SK-N-SH (cell line): ENCODE results near the gene C11orf42. TPM values are rescaled to one million over a fixed set of nuclear protein-coding genes. Genes with fewer than 3 reads are reported as not detected.

Experiments used
- CTCF ChIA-PET: fragments of 300-600, 350-600 bp; formaldehyde crosslinking; extraction: SDS; loops from one replicate; lab custom pipeline; 2021; lab: Yijun Ruan, JAX
- POLR2A ChIA-PET: fragments of 350-600 bp; sonication (Branson Sonifier 250); formaldehyde crosslinking; extraction: SDS; loops from one replicate; lab custom pipeline; 2020; ENCODE audit warnings: antibody characterized with exemption, inconsistent platforms; lab: Yijun Ruan, JAX
- DNase-seq: peaks from one replicate; pipeline ENCODE4 v3.0.0; 2012
- H2AFZ ChIP-seq: fragments of 200-600 bp; sonication (generic); 2 replicates; pipeline ENCODE4 v1.8.1; 2016; ENCODE audit warnings: antibody characterized with exemption, mild to moderate bottlenecking, low read depth
- H3F3A ChIP-seq: fragments of 200-600 bp; sonication (generic); replicated peaks from 2 replicates; pipeline ENCODE3; 2016; ENCODE audit warnings: antibody characterized with exemption, mild to moderate bottlenecking; ENCODE audit not compliant: insufficient read depth
- H3K27ac ChIP-seq, 2 experiments: fragments of 200-500 bp in 1 of 2; fragments of 200-600 bp in 1 of 2; sonication (Bioruptor generic) in 1 of 2; sonication (generic), shearing (Covaris generic) in 1 of 2; 2 replicates each; pipeline versions ENCODE4 v1.5.1 to v1.6.1; 2014 to 2016; ENCODE audit warnings: low read depth in 2 of 2, inconsistent platforms in 1 of 2, low read length in 1 of 2, mild to moderate bottlenecking in 1 of 2, mixed read lengths in 1 of 2
- H3K27me3 ChIP-seq: fragments of 200-600 bp; sonication (generic), shearing (Covaris generic); 2 replicates; pipeline ENCODE4 v1.6.1; 2016; ENCODE audit warnings: mixed run types; ENCODE audit not compliant: insufficient read depth
- H3K36me3 ChIP-seq, 2 experiments: fragments of 200-500 bp in 1 of 2; fragments of 200-600 bp in 1 of 2; sonication (Bioruptor generic) in 1 of 2; sonication (generic) in 1 of 2; replicated peaks in 1 of 2; 2 replicates each; pipeline versions ENCODE3 to v1.5.1; 2014 to 2016; ENCODE audit warnings: low read length in 1 of 2, mild to moderate bottlenecking in 1 of 2; ENCODE audit not compliant: insufficient read depth in 2 of 2, control insufficient read depth in 1 of 2
- H3K4me1 ChIP-seq, 2 experiments: fragments of 200-500 bp in 1 of 2; fragments of 200-600 bp in 1 of 2; sonication (Bioruptor generic) in 1 of 2; sonication (generic), shearing (Covaris generic) in 1 of 2; 2 replicates each; pipeline versions ENCODE4 v1.5.1 to v1.6.1; 2014 to 2016; ENCODE audit warnings: low read depth in 1 of 2, low read length in 1 of 2, mixed run types in 1 of 2; ENCODE audit not compliant: insufficient read depth in 2 of 2, control insufficient read depth in 1 of 2
- H3K4me2 ChIP-seq: fragments of 200-600 bp; sonication (generic), shearing (Covaris generic); 2 replicates; pipeline ENCODE4 v1.6.1; 2017; ENCODE audit warnings: mixed run types
- H3K4me3 ChIP-seq, 2 experiments: fragments of 200-500 bp in 1 of 2; fragments of 200-600 bp in 1 of 2; sonication (Bioruptor generic) in 1 of 2; sonication (generic), shearing (Covaris generic) in 1 of 2; 2 replicates each; pipeline versions ENCODE4 v1.5.1 to v1.8.1; 2014 to 2016; ENCODE audit warnings: low read depth in 2 of 2, inconsistent platforms in 1 of 2, low read length in 1 of 2, mild to moderate bottlenecking in 1 of 2, mixed read lengths in 1 of 2, moderate library complexity in 1 of 2
- H3K79me2 ChIP-seq: fragments of 200-600 bp; sonication (generic); 2 replicates; pipeline ENCODE4 v1.8.1; 2017; ENCODE audit warnings: mild to moderate bottlenecking; ENCODE audit not compliant: insufficient read depth
- H3K9ac ChIP-seq: fragments of 200-600 bp; sonication (generic); 2 replicates; pipeline ENCODE4 v1.6.1; 2017; ENCODE audit warnings: mixed run types
- H3K9me2 ChIP-seq: fragments of 200-600 bp; sonication (generic); 2 replicates; pipeline ENCODE4 v1.6.1; 2017; ENCODE audit warnings: mixed run types
- H3K9me3 ChIP-seq: fragments of 200-600 bp; sonication (generic); 2 replicates; pipeline ENCODE4 v1.6.1; 2017; ENCODE audit warnings: mixed run types, mild to moderate bottlenecking, moderate library complexity
- H4K20me1 ChIP-seq: fragments of 200-600 bp; sonication (generic); 2 replicates; pipeline ENCODE4 v1.6.1; 2017; ENCODE audit warnings: mild to moderate bottlenecking, mixed run types; ENCODE audit not compliant: insufficient read depth
- EP300 ChIP-seq, 2 experiments: IDR thresholded peaks; 2 replicates each; pipeline versions ENCODE4 v1.4.0 to v1.6.1; 2012; ENCODE audit warnings: borderline replicate concordance in 1 of 2, low read depth in 1 of 2, low read length in 1 of 2
- FOXJ3 ChIP-seq: sonication (generic); formaldehyde crosslinking; IDR thresholded peaks from 2 replicates; pipeline ENCODE4 v1.5.1; 2020; ENCODE audit warnings: mild to moderate bottlenecking, missing genetic modification reagents
- GATA2 ChIP-seq: sonication (generic); formaldehyde crosslinking; IDR thresholded peaks from 2 replicates; pipeline ENCODE4 v1.5.0; 2020; ENCODE audit warnings: mild to moderate bottlenecking, missing genetic modification reagents
- IRF3 ChIP-seq: fragments of 150-350 bp; IDR thresholded peaks from 2 replicates; pipeline ENCODE4 v1.6.1; 2016; ENCODE audit warnings: mild to moderate bottlenecking, low read depth, low read length
- NRF1 ChIP-seq: IDR thresholded peaks from 2 replicates; pipeline ENCODE4 v1.6.1; 2012; ENCODE audit warnings: low read depth, mild to moderate bottlenecking, low read length
- RAD21 ChIP-seq: IDR thresholded peaks from 2 replicates; pipeline ENCODE4 v1.6.1; 2012; ENCODE audit warnings: mild to moderate bottlenecking, low read length
- SIN3A ChIP-seq: IDR thresholded peaks from 2 replicates; pipeline ENCODE4 v1.6.1; 2012; ENCODE audit warnings: low read depth, mild to moderate bottlenecking, low read length, moderate library complexity, borderline replicate concordance
- SMC3 ChIP-seq: IDR thresholded peaks from 2 replicates; pipeline ENCODE4 v1.6.1; 2012; ENCODE audit warnings: low read depth, low read length, improper control_type of control experiment
- TCF12 ChIP-seq: IDR thresholded peaks from 2 replicates; pipeline ENCODE4 v1.4.0; 2012
- TEAD4 ChIP-seq: IDR thresholded peaks from 2 replicates; pipeline ENCODE4 v1.4.0; 2012; ENCODE audit warnings: mild to moderate bottlenecking, borderline replicate concordance; ENCODE audit not compliant: insufficient read depth
- USF2 ChIP-seq: fragments of 150-350 bp; IDR thresholded peaks from 2 replicates; pipeline ENCODE4 v1.6.1; 2017; ENCODE audit warnings: antibody characterized with exemption, low read length, low read depth, borderline replicate concordance
- YY1 ChIP-seq: IDR thresholded peaks from 2 replicates; pipeline ENCODE4 v1.4.0; 2012; ENCODE audit warnings: low read depth, mild to moderate bottlenecking
- WGBS: methylation state at CpG from one replicate; pipeline ENCODE4 v1.1.6; 2017; ENCODE audit warnings: low lambda C conversion rate; 5-methylcytosine and 5-hydroxymethylcytosine counted together
- polyA plus RNA-seq, 3 experiments: library from polyadenylated mRNA; depleted of rRNA; stranded (reverse); fragments of >200 nt; gene quantifications; 2 replicates each; pipeline ENCODE4 v1.2.3, GENCODE V29; 2012
- TF ChIP-seq, protein P1 (sequence below): fragments of 200-600 bp; sonication (generic); IDR thresholded peaks from 2 replicates; pipeline ENCODE4 v1.6.1; 2017; ENCODE audit warnings: antibody characterized with exemption, mild to moderate bottlenecking, moderate library complexity
- TF ChIP-seq, protein P2 (sequence below): IDR thresholded peaks from 2 replicates; pipeline ENCODE4 v1.4.0; 2012; ENCODE audit warnings: low read depth, borderline replicate concordance
- TF ChIP-seq, protein P3 (sequence below): IDR thresholded peaks from 2 replicates; pipeline ENCODE4 v1.6.1; 2012; ENCODE audit warnings: mild to moderate bottlenecking, low read depth, low read length, moderate library complexity

Gene C11orf42
- polyA plus RNA-seq, 1 of the 3 experiments (the other 2 are of a cell fraction) = not detected

- H3K36me3 ChIP-seq = peaks cover 29 to 85% of the 10 kb centered on the region in 2 experiments
- H3K4me3 ChIP-seq = no peak overlapping the region
- ChIA-PET CTCF (interaction anchor here (1.3 kb wide), 1 partner anchor 145 kb away, joined by 3 read pairs; no protein-coding TSS in a partner anchor), POLR2A (no interaction called here)
- no peak overlapping the region for H3K27ac ChIP-seq
- H3K79me2 ChIP-seq = no peaks in the 10 kb centered on the region
- H3K4me2 ChIP-seq = no peak overlapping the region
- peaks cover 4% of the 10 kb centered on the region; the same call in 1 of the 2 replicates for H4K20me1 ChIP-seq
- no peaks in the 10 kb centered on the region for H3K9me2 ChIP-seq
- no peak for DNase-seq
- H3K9me3 ChIP-seq = no peaks in the 10 kb centered on the region
- H2AFZ ChIP-seq = no peak overlapping the region
- TF ChIP-seq USF2 (no peak), GATA2 (CRISPR knock-in tag) (no peak), NRF1 (no peak), IRF3 (no peak), SMC3 (no peak), YY1 (no peak), RAD21 (no peak), TEAD4 (no peak), TCF12 (no peak), EP300 (IDR thresholded peaks at IDR 0.05; ENCODE audit: borderline replicate concordance in 1 of 2, low read depth in 1 of 2, low read length in 1 of 2) (no peak), FOXJ3 (no peak), SIN3A (no peak)
- TF ChIP-seq, protein P1, sequence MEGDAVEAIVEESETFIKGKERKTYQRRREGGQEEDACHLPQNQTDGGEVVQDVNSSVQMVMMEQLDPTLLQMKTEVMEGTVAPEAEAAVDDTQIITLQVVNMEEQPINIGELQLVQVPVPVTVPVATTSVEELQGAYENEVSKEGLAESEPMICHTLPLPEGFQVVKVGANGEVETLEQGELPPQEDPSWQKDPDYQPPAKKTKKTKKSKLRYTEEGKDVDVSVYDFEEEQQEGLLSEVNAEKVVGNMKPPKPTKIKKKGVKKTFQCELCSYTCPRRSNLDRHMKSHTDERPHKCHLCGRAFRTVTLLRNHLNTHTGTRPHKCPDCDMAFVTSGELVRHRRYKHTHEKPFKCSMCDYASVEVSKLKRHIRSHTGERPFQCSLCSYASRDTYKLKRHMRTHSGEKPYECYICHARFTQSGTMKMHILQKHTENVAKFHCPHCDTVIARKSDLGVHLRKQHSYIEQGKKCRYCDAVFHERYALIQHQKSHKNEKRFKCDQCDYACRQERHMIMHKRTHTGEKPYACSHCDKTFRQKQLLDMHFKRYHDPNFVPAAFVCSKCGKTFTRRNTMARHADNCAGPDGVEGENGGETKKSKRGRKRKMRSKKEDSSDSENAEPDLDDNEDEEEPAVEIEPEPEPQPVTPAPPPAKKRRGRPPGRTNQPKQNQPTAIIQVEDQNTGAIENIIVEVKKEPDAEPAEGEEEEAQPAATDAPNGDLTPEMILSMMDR = no peak
- TF ChIP-seq, protein P2, sequence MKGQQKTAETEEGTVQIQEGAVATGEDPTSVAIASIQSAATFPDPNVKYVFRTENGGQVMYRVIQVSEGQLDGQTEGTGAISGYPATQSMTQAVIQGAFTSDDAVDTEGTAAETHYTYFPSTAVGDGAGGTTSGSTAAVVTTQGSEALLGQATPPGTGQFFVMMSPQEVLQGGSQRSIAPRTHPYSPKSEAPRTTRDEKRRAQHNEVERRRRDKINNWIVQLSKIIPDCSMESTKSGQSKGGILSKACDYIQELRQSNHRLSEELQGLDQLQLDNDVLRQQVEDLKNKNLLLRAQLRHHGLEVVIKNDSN = no peak
- TF ChIP-seq, protein P3, sequence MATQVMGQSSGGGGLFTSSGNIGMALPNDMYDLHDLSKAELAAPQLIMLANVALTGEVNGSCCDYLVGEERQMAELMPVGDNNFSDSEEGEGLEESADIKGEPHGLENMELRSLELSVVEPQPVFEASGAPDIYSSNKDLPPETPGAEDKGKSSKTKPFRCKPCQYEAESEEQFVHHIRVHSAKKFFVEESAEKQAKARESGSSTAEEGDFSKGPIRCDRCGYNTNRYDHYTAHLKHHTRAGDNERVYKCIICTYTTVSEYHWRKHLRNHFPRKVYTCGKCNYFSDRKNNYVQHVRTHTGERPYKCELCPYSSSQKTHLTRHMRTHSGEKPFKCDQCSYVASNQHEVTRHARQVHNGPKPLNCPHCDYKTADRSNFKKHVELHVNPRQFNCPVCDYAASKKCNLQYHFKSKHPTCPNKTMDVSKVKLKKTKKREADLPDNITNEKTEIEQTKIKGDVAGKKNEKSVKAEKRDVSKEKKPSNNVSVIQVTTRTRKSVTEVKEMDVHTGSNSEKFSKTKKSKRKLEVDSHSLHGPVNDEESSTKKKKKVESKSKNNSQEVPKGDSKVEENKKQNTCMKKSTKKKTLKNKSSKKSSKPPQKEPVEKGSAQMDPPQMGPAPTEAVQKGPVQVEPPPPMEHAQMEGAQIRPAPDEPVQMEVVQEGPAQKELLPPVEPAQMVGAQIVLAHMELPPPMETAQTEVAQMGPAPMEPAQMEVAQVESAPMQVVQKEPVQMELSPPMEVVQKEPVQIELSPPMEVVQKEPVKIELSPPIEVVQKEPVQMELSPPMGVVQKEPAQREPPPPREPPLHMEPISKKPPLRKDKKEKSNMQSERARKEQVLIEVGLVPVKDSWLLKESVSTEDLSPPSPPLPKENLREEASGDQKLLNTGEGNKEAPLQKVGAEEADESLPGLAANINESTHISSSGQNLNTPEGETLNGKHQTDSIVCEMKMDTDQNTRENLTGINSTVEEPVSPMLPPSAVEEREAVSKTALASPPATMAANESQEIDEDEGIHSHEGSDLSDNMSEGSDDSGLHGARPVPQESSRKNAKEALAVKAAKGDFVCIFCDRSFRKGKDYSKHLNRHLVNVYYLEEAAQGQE = no peak
- H3K9ac ChIP-seq = no peak overlapping the region
- H3F3A ChIP-seq = no peaks in the 10 kb centered on the region
- H3K27me3 ChIP-seq = no peaks in the 10 kb centered on the region
- no peaks in the 10 kb centered on the region for H3K4me1 ChIP-seq
- 94% methylated on average over 19 of the region's 19 CpGs for WGBS
Measured at GRCh38 chr11:6217722-6218121, 12.4 kb downstream of the C11orf42 start.
